BLaER1 treated with 17β-estradiol and CSF1 and Interleukin-3, amounts not matched to agents 10 nM and 100 nM (cell line): ENCODE results near the gene SLC29A3.

Source experiments
- H3K27ac ChIP-seq, 11 experiments: shearing (Covaris generic); formaldehyde crosslinking; 2 replicates each; pipeline ENCODE4 v1.8.1; 2022
- H3K27me3 ChIP-seq, 11 experiments: shearing (Covaris generic); formaldehyde crosslinking; 2 replicates each; pipeline ENCODE4 v1.8.1; 2022
- H3K36me3 ChIP-seq, 11 experiments: shearing (Covaris generic); formaldehyde crosslinking; 2 replicates each; pipeline ENCODE4 v1.8.1; 2022
- H3K4me1 ChIP-seq, 10 experiments: shearing (Covaris generic); formaldehyde crosslinking; 2 replicates each; pipeline ENCODE4 v1.8.1; 2022
- H3K4me2 ChIP-seq, 11 experiments: shearing (Covaris generic); formaldehyde crosslinking; 2 replicates each; pipeline ENCODE4 v1.8.1; 2022
- H3K4me3 ChIP-seq, 10 experiments: shearing (Covaris generic); formaldehyde crosslinking; 2 replicates each; pipeline ENCODE4 v1.8.1; 2022
- H3K9ac ChIP-seq, 11 experiments: shearing (Covaris generic); formaldehyde crosslinking; 2 replicates each; pipeline ENCODE4 v1.8.1; 2022
- H3K9me3 ChIP-seq, 11 experiments: shearing (Covaris generic); formaldehyde crosslinking; replicated peaks in 1 of 11; 2 replicates each; pipeline ENCODE4 v1.8.1; 2022
- H4K20me1 ChIP-seq, 11 experiments: shearing (Covaris generic); formaldehyde crosslinking; 2 replicates each; pipeline ENCODE4 v1.8.1; 2022
- Cebpa-rat ChIP-seq, 11 experiments: shearing (Covaris generic); IDR thresholded peaks; 2 replicates each; pipeline ENCODE4 v1.8.1; 2022

Gene SLC29A3

DNA sequence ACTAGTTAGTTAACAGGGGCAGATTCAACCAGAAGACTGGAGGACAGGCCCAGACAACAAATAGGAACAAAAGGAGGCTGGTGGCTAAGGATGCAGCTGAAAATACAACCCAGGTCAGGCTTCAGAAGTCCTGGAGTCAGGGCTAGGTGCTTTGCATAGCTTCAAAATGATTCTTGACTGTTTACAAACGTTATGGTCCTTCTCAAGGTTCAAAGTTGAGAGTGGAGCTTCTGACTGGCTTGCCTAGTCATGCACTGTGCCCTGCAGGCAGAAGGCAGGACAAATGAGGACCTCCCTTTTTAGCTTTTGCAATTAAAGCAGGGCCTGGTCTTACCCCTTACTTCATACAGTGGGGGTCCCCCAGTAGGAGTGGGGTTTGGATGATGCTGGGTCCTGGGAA lies 73.2 kb downstream of the SLC29A3 start:
- Histone ChIP-seq H3K4me3 (no peak overlapping the region), H3K27ac (no peak overlapping the region), H3K4me1 (peaks cover 8 to 40% (median 27%) of the 10 kb centered on the region in 10 experiments), H3K36me3 (no peaks in the 10 kb centered on the region), H3K9ac (no peak overlapping the region), H3K9me3 (no peaks in the 10 kb centered on the region), H3K27me3 (peaks cover 14 to 41% (median 23%) of the 10 kb centered on the region in 11 experiments), H4K20me1 (peaks cover 0 to 5% (median 1%) of the 10 kb centered on the region in 11 experiments; a peak in 7 of 22 replicates), H3K4me2 (0 out of 22 replicates have a peak overlapping the region, but pooled peaks of 1 of the 11 experiments have one; percentile 3)
- TF ChIP-seq Cebpa-rat (IDR thresholded peaks at IDR 0.05) = no peak

DNA sequence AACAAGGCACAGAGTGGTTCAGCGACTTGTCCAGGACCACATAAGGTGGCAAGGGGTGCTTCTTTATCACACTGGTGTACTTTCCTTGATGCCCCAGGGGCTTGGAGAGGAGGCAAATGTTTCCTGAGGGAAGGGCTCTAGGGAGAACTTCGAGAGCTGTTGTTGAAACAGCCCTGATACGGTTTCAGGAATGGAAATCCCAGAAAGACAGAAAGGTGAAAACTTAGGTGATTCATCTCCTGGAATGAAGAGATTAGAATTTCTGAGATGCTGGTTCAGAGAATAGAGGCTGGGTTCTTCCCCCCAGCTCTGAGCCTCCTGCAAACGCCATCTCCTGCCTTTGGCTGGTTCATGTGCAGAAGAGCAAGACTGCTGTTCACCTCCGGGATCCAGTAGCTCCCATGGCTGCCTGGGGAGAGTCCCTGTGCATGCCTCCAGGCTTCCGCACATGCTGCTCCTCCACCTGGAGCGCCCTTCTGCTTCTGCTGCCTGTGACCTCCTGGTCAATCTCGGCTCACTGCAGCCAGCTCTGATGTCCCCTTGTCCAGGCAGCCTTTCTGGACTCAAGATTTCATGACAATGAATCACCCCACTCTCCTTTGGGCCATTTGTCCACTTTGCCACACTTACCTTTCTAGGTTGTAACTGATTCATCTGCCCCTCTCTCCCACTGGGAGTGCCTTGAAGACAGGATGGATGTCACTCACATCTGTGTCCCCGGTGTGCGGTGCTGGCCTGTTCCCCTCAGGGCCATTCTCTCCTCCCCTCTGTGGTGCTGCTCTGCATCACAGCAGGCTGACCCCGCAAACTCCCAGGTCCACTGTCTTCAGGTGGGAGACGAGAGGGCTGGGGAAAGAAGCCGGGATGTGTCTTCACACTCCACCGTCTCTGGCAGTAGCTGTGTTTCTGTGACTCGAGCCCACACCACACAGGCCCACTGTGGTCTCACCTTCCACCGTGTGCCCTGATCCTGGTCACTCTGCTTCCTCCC lies 74.0 kb downstream of the SLC29A3 start:
- Histone ChIP-seq H3K27me3 (peaks cover 22 to 49% (median 31%) of the 10 kb centered on the region in 11 experiments), H3K4me3 (no peak overlapping the region), H3K36me3 (no peaks in the 10 kb centered on the region), H3K9me3 (no peaks in the 10 kb centered on the region), H4K20me1 (peaks cover 0 to 13% (median 9%) of the 10 kb centered on the region in 11 experiments; a peak in 9 of 22 replicates), H3K9ac (no peak overlapping the region), H3K4me2 (0 out of 22 replicates have a peak overlapping the region, but pooled peaks of 1 of the 11 experiments have one; percentile 3), H3K27ac (no peak overlapping the region), H3K4me1 (peaks cover 16 to 47% (median 35%) of the 10 kb centered on the region in 10 experiments)
- TF ChIP-seq Cebpa-rat (IDR thresholded peaks at IDR 0.05) = no peak

DNA sequence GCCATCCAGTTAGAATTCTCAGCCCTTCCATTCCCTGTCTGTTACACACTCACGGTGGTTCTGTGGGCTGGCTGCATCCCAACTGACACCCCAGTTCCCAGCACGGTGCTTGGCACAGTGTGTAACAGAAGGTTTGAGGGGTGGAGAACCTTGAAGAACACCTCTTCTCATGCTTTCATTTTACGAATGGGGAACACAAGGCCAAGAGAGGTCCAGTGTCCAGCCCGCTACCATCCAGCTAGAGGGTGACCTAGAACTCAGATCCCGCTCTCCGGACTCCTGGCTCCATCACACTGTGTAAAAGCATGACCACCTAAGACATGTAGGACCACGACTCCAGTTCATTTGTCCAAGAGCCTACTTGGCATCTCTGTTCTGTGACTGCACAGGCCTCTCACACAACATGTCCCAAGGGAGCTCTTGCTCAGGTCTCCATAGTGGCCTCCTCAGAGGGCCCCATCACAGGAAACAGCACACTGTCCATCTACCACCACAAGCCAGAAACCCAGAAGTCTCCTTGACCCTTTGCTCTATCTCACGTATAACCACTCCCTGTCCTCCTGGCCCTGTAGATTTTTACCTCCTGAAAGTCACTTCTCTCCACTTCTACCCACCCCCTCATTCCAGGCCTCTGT lies 74.9 kb downstream of the SLC29A3 start:
- no peak for TF ChIP-seq Cebpa-rat (IDR thresholded peaks at IDR 0.05)
- Histone ChIP-seq H3K27ac (no peak overlapping the region), H3K27me3 (peaks cover 31 to 58% (median 39%) of the 10 kb centered on the region in 11 experiments), H4K20me1 (peaks cover 0 to 20% (median 11%) of the 10 kb centered on the region in 11 experiments; a peak in 10 of 22 replicates), H3K36me3 (no peaks in the 10 kb centered on the region), H3K4me3 (no peak overlapping the region), H3K9me3 (no peaks in the 10 kb centered on the region), H3K4me2 (no peak overlapping the region), H3K9ac (no peak overlapping the region), H3K4me1 (peaks cover 16 to 47% (median 36%) of the 10 kb centered on the region in 10 experiments)

DNA sequence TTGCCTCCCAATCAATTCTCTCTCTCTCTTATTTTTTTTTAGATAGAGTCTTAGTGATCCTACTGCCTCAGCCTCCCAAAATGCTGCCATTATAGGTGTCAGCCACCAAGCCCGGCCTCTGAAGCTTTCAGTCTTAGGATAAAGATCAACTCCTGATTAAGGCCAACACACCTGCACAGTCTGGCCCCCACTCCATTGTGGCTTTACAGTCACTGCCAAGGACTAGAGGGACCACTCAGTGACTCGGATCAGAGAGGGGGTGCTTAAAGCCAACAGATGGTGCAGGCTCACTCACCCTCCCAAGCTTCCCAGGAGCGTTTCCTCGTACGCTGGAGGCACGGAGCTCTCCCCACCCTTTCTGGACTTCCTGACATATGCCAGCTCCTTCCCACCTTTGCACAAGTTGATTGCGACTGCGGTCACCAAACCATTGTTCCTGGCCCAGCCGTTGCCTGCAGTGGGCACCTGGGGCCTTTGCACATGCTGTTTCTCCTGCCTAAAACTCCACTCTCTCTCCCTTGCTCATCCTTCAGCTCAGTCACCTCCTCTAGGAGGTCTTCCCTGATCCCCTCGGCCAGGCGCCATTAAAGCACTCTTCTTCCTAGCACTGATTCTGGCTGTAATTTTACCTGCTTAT lies 76.0 kb downstream of the SLC29A3 start:
- TF ChIP-seq Cebpa-rat (IDR thresholded peaks at IDR 0.05) = no peak
- Histone ChIP-seq H4K20me1 (peaks cover 0 to 22% (median 11%) of the 10 kb centered on the region in 11 experiments; a peak in 10 of 22 replicates), H3K27ac (no peak overlapping the region), H3K9ac (no peak overlapping the region), H3K4me2 (no peak overlapping the region), H3K4me1 (peaks cover 16 to 43% (median 33%) of the 10 kb centered on the region in 10 experiments), H3K4me3 (no peak overlapping the region), H3K9me3 (no peaks in the 10 kb centered on the region), H3K36me3 (no peaks in the 10 kb centered on the region), H3K27me3 (peaks cover 42 to 69% (median 50%) of the 10 kb centered on the region in 11 experiments)

DNA sequence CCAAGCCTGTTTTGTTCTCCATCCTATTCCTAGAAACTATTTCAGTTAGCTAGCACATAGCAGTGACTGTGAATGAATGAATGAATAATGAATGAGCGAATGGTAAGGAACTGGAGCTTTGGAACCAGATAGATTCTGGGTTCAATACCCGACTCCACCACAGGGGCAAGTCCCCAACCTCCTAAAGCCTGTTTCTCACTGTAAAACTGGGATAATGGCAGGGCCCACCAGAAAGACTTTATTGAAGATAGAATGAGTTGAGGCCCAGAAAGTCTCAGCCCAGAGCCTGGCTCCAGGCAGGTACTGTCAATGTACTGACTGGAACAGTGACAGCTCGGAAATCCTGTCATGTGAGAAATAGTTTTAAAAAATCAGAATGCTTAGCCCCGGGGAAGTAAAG lies 76.6 kb downstream of the SLC29A3 start:
- no peak for TF ChIP-seq Cebpa-rat (IDR thresholded peaks at IDR 0.05)
- peaks cover 0 to 22% (median 11%) of the 10 kb centered on the region in 11 experiments; a peak in 10 of 22 replicates for H4K20me1 ChIP-seq
- H3K36me3 ChIP-seq = no peaks in the 10 kb centered on the region
- peaks cover 46 to 68% (median 52%) of the 10 kb centered on the region in 11 experiments for H3K27me3 ChIP-seq
- no peak overlapping the region; a peak in 1 of 20 replicates for H3K4me3 ChIP-seq
- no peaks in the 10 kb centered on the region for H3K9me3 ChIP-seq
- H3K27ac ChIP-seq = no peak overlapping the region
- H3K9ac ChIP-seq = peak overlapping the region in 1 of 11 experiments; percentile 70; a peak in 5 of 22 replicates
- peaks cover 11 to 37% (median 27%) of the 10 kb centered on the region in 10 experiments for H3K4me1 ChIP-seq
- H3K4me2 ChIP-seq = peak overlapping the region in 8 of 11 experiments; percentile 85 to 97 (median 92); a peak in 16 of 22 replicates

DNA sequence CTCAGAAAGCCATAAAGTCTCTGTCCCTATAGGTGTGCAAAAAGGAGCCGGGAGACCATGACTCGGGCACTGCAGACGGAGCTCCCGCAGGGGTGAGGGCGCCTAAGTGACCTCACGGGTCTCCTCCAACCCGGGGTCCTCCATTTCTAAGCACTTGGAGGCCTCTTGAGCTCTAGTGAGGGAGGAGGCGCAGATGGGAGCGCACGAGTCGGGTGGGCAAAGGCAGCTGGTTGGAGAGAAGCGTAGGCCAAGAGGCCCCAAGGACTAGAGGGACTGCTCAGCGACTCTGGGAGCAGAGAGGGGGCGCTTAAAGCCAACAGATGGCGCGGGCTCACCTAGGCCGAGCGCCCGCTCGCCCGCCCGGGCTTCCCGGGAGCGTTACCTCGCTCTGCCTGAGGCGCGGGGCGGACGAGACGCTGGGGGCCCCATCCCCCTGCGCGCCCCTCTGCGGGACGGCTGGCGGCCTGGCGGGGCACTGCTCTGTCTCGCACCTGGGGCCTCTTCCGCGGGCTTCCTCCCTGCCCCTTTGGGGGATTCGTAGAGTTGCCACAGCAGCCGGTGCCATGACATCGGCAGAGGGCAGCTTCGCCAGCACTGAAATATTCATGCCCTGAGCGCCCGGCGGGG lies 77.1 kb downstream of the SLC29A3 start:
- Histone ChIP-seq H3K27ac (0 out of 22 replicates have a peak overlapping the region, but pooled peaks of 2 of the 11 experiments have one; percentile 2 to 15), H3K9me3 (no peaks in the 10 kb centered on the region), H3K4me1 (peaks cover 10 to 31% (median 21%) of the 10 kb centered on the region in 10 experiments), H3K4me2 (peak overlapping the region; percentile 79 to 97 (median 91)), H3K9ac (peak overlapping the region in 10 of 11 experiments; percentile 31 to 73 (median 56); a peak in 17 of 22 replicates), H3K36me3 (no peaks in the 10 kb centered on the region), H3K4me3 (peak overlapping the region; percentile 42 to 74 (median 64); a peak in 19 of 20 replicates), H3K27me3 (peaks cover 46 to 62% (median 52%) of the 10 kb centered on the region in 11 experiments), H4K20me1 (peaks cover 0 to 22% (median 11%) of the 10 kb centered on the region in 11 experiments; a peak in 10 of 22 replicates)
- no peak for TF ChIP-seq Cebpa-rat (IDR thresholded peaks at IDR 0.05)

DNA sequence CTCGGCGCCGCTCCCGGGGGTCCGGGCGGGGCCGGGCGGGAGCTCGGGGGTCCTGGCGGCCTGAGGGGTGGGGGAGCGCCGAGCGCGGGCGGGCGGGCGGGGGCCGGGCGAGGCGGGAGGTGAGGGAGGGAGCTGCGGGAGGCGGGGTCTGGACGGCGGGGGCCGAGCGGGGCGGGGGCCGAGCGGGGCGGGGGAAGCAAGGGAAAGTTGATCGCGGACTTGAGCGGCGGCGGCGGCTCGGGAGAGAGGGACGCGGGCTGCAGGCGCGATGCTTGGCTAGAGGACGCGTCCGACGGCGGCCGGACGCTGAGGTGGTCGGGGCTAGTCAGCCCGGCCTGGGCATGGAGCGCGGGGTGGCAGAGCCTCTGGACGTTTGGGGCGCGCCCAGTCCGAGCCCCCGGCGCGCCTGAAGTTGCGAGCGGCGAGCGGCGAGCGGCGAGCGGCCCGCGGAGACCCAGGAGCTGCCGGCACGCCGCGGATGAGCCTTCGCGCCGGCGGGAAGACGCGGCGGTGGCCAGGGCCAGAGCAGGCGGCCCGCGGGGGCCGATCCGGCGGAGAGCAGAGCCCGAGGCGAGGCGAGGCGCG lies 77.7 kb downstream of the SLC29A3 start, which contains the start of gene CDH23:
Gene CDH23 (plus strand): TSS at position 210 of the 585 bp plus-strand sequence. CDS start 42,912 bp downstream, outside the sequence.
- Histone ChIP-seq H3K9ac (peak within 1 kb of the TSS; percentile 31 to 77 (median 65); a peak in 20 of 22 replicates), H4K20me1 (peaks cover 0 to 22% (median 11%) of the 10 kb centered on the region in 11 experiments; a peak in 10 of 22 replicates), H3K4me2 (peak within 1 kb of the TSS; percentile 91 to 100 (median 99)), H3K4me3 (peak within 1 kb of the TSS; percentile 48 to 77 (median 66)), H3K27ac (peak within 1 kb of the TSS in 3 of 11 experiments; percentile 2 to 40 (median 29); a peak in 3 of 22 replicates), H3K9me3 (no peaks in the 10 kb centered on the region), H3K27me3 (peaks cover 46 to 61% (median 52%) of the 10 kb centered on the region in 11 experiments), H3K4me1 (peaks cover 10 to 30% (median 20%) of the 10 kb centered on the region in 10 experiments), H3K36me3 (no peaks in the 10 kb centered on the region)
- TF ChIP-seq Cebpa-rat (IDR thresholded peaks at IDR 0.05) = no peak
